Measurements from ENCODE around the gene KLK7.
"Not testable (repeated sequence)": the region's sequence is repeated elsewhere in the genome, so short reads cannot be mapped to it uniquely, and the experiment has no call there.

The KLK7 gene

DNA sequence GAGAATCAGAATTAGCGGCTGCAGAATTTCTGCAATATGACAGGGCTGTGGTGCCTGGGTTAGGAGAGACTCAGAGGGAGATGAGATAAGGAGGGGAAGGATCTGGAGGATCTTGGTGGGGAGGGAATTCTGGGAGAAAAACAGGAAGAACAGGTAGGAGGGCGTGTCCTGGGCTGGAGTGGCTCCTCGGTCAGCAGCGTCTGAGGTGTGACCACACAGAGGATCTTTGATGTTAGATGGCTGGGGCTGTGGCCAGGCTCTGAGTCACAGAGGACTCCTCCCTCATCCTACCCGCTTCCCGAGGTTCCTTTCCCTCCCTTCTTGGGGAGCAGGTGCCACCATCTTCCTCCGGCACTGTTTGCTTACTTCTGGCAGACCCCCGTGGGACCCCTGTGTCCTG lies 8.0 kb downstream of the KLK7 start:
- DNase-seq (ENCODE audit: low read depth) = no peak

DNA sequence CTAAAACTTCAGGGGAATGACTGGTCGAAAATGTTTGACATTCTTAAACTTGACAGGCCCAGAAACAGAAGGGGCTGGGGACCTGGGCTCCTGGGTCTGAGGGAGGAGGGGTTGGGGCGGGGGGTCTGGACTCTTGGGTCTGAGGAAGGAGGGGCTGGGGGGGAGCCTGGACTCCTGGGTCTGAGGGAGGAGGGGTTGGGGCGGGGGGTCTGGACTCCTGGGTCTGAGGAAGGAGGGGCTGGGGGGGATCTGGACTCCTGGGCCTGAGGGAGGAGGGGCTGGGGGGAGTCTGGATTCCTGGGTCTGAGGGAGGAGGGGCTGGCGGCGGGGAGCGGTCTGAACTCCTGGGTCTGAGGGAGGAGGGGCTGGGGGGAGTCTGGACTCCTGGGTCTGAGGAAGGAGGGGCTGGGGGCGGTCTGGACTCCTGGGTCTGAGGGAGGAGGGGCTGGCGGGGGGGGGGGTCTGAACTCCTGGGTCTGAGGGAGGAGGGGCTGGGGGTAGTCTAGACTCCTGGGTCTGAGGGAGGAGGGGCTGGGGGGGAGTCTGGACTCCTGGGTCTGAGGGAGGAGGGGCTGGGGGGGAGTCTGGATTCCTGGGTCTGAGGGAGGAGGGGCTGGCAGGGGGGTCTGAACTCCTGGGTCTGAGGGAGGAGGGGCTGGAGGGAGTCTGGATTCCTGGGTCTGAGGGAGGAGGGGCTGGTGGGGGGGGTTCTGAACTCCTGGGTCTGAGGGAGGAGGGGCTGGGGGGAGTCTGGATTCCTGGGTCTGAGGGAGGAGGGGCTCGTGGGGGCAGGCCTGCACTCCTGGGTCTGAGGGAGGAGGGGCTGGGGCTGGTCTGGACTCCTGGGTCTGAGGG lies 8.8 kb downstream of the KLK7 start:
- no peak for DNase-seq (ENCODE audit: low read depth)

DNA sequence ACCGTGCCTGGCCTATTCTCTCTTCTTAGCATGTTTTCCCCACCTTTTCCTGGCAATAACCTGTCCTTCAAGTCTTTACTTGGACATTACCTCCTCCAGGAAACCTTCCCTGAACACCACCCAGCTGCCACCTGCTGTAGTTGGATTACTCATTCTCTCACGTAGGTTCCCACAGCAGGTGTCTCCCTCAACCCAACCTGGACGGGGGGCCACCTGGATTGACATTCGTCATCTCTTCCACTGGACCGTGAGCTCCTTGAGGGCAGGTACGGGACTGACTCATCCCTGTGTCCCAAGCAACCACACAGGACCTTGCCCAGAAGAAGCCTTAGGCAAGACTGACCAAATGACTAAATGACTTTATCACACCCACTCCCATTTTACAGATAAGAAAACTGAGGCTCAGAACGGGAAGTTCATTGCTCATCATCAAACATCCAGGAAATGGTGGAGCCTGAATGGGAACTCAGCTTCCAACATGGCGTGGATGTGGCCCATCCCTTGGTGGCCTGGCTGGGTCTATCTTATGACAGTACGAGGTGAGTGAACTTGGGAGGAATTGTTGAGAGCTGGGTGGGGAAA lies 10.8 kb downstream of the KLK7 start:
- DNase-seq (ENCODE audit: low read depth) = no peak

DNA sequence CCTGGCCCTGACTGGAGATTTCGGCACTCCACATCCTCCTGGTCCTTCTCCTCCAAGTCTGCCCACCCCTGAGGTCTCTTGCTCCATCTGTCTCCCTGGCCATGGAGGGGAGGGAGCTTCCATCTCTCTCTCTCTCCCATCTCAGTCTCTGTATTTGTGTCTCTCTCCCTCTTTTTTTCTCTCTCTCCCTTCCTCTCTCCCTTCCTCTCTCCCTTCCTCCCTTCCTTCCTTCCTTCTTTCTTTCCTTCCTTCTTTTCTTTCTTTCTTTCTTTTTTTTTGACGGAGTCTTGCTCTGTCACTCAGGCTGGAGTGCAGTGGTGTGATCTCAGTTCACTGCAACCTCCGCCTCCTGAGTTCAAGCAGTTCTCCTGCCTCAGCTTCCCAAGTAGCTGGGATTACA lies 13.9 kb downstream of the KLK7 start:
- DNase-seq (ENCODE audit: low read depth) = not testable (repeated sequence)

DNA sequence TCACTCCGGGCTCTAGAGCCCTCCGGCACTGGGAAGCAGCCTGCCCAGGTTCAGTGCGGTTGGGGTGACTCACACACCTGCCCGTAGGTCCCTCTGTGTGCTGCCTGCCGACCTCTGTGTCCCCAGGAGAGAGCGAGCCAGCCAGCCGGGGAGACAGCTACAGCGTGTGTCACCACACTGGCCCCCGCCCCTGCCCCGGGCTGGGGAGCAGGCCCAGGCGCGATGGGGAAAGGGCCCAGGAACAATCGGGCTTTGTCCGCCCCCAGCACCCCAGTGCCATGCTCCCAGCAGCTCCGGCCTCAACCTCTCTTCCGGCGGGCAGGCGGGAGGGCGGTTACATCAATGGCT lies 14.3 kb downstream of the KLK7 start, which contains the start of gene KLK6:
TSS of gene KLK6 (minus strand) at position 179 of the 348 bp plus-strand sequence. CDS start 1,487 bp downstream, outside the sequence.
- DNase-seq (ENCODE audit: low read depth) = no peak

DNA sequence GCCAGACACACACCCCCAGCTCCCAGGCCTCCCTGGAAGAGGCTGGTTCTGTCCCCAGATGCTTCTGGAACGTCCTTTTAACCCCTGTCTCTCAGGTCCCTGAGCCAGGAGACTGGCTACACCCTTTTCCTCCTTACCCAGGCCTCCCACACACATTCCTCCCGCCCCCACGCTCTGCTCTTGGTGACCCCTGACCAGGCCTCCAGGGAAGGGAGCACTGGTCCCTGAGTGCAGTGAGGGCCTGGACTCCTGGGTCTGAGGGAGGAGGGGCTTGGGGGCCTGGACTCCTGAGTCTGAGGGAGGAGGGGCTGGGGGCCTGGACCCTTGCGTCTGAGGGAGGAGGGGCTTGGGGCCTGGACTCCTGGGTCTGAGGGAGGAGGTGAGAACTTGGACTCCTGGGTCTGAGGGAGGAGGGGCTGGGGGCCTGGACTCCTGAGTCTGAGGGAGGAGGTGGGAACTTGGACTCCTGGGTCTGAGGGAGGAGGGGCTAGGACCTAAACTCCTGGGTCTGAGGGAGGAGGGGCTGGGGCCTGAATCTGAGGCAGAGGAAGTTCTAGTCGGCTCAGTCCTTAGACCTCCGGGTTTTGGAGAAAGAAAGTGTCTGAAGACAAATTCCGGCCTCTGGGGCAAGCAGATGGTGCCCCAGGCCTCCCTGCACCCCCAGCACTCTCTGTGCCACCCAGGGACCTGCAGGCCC lies 14.9 kb downstream of the KLK7 start:
- no peak for DNase-seq (ENCODE audit: low read depth)

DNA sequence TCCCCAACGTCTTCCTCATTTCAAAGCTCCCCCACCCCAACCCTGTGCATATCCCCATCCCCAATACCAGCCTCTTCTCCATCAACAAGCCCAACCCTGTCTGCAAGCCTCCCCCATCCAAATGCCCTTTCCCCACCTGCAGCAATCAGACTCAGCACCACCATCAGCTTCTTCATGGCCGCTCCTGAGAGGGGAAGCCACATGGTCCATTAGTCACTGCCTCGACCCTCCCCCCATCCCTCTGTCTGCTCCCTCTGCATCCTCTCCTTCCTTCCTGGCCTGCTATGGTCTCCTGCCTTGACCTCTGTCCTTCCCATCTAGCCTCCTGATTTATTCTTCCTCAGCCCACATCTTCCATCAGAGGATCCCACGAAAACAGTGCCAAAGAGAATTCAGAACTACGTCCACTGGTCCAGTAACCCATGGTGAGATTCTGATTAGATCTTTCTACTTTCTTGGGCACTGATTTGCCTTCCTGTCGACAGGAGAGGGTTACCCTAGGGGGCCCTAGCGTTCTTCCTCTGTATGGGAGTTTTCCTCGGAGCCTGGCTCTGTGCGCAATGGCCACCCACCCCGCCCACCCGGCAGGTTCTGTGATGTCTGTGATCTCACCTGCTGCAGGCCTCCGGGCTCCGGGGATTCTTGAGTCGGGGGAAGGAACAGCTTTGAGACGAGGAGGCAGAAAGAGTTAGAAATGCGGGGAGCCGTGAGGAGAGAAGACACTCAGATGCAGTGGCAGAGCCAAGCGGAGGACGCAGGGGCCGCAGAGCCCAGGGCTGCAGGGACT lies 15.6 kb downstream of the KLK7 start:
- DNase-seq (ENCODE audit: low read depth) = no peak

DNA sequence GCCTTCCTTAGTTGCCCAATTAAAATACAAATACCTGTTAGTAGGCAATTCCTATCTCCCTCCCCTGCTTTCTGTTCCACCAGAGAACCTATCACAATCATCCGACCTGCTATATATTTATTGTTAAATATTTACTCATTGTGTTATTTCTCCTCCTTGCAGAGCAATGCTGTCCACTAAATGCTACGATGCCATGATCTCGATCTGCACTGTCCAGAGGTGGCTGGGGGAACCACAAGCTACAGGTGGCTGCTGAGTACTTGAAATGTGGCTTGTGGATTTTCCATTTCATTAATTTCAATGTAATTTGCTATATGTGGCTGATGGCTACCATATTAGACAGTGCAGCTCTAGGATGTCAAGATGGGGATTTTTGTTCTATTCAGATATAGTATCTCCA lies 19.5 kb downstream of the KLK7 start:
- DNase-seq (ENCODE audit: low read depth) = no peak

DNA sequence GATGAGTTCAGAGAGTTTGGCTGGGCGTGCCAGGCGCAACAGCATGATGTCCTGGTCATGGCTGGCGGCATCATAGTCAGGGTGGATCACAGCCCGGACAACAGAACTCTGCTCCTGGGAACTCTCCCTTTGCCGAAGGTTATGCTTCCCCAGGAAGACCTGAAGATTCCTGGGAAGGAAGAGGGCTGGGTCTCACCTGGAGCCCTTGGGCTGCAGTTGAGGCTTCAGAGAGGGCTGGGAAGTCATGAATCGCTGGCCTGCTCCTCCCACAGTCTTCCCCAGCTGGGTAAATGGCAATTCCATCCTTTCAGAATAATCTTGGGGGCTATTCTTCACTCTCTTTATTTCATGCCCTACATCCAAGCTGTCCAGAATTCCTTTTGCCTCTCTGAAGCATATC lies 20.3 kb downstream of the KLK7 start:
- DNase-seq (ENCODE audit: low read depth) = no peak

DNA sequence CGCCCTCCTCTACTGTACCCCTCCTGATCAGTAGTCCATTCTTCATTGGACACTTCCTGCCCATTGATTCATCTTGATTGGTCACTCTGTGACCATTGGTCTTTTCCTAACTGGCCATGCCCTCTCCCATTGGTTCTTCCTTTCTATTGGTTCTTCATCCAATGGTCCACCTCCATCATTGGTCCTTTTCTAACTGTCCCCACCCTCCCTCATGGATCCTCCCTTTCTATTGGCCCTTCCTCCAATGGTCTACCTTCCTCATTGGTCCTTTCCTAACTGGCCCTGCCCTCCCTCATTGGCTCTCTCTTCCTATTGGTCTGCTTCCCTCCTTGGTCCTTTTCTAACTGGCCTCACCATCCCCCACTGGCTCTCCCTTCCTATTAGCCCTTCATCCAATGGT lies 21.5 kb downstream of the KLK7 start:
- DNase-seq (ENCODE audit: low read depth) = no peak

DNA sequence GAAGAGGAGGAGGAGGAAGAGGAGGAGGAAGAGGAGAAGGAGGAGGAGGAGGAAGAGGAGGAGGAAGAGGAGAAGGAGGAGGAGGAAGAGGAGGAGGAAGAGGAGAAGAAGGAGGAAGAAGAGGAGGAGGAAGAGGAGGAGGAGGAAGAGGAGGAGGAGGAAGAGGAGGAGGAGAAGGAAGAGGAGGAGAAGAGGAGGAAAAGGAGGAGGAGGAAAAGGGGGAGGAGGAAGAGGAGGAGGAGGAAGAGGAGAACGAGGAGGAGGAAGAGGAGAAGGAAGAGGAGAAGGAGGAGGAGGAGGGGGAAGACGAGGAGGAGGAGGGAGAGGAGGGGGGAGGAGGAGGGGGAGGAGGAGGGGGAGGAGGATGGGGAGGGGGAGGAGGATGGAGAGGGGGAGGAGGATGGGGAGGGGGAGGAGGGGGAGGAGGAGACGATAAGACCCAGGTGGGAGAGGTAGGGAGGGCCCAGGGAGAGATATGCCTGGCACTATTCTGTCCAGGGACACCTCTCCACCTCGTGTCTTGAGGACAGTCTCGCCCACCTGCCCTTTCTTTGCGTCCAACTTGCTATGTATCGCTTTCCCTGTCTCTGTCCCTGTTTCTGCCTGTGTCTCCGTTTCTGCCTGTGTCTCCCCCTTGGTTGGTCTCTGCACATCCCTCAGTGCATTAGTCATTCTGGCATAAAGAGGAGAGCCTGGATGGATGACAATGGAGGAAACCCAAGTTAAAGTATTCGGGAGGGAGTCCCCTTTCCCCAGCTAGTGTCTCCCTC lies 23.8 kb downstream of the KLK7 start:
- DNase-seq (ENCODE audit: low read depth) = no peak

DNA sequence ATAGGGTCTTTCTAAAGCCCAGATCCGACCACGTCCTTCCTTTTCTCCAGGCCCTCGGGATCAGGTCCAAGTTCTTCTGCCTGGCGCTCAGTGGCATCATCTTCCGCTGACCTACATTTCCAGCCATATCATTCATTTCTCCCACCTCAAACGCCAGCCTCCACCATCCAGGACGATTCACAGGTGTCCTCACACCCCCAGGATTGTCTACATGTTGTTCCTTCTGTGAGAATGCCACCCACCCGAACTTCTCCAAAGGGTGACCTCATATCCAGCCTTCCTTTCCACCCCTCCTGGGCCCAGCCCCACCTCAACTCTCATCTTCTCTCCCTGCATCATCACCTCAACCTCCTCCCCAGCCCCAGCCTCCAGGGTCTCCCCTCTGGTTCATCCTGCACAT lies 26.1 kb downstream of the KLK7 start:
- DNase-seq (ENCODE audit: low read depth) = no peak

DNA sequence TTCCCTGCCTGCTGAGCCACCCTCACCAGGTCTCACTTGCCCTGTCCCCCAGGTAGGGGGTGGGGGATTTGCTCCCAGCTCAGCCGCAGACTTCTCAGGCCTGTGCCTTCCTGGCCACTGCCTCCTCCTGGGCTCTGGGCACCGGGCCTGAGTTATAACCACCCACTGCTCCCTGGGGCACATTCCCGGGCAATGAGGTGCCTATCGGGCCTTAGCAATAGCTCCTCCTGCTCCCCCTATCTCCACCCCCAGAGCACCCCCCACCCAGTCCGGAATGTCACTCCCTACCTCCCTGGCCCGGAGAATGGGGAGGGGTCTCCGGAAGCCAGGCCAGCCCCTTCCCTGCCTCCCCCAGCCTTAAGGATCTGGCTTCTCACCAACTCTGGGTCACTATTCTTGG lies 30.8 kb downstream of the KLK7 start, which contains the start of gene KLK5:
TSS of gene KLK5 (minus strand) at position 129 of the 400 bp plus-strand sequence. CDS start 381 bp downstream, outside the sequence.
- DNase-seq (ENCODE audit: low read depth) = no peak

DNA sequence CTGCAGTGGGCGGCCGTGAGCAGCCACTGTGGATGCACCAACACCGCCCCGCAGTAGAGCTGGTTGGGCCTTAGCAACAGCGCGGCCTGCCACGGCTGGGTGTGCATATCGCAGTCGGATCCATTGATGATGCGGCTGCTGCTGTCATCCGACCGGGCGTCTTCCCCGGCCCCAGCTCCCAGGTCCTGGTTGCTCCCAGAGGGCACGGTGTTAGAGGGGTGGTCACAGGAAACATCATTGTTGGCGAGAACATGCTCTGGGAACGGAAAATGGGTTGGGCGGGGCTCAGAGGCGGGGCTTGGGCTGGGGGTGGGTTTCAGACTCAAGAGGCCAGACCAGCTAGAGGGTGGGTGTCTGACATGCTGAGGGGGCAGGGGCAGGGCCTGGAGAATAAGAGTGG lies 33.9 kb downstream of the KLK7 start:
- DNase-seq (ENCODE audit: low read depth) = no peak

DNA sequence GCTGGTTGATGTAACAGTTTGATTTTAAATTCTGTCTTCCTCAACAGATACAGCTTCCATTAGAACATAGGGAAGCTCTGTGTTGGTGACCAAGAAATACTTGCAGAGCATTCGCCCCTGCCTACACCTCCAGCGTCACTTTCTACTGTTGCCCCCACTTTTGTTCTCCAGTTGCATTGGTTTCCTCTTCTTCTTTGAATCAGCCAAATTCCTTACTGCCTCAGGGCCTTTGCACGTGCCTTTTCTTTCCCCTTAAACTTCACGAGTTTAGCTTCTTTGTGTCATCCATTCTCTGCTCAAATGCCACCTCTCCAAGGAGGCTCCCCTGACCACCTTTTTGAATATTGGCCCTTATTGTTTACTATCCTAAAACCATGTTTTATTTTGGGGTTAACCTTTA lies 36.6 kb downstream of the KLK7 start:
- DNase-seq (ENCODE audit: low read depth) = no peak

DNA sequence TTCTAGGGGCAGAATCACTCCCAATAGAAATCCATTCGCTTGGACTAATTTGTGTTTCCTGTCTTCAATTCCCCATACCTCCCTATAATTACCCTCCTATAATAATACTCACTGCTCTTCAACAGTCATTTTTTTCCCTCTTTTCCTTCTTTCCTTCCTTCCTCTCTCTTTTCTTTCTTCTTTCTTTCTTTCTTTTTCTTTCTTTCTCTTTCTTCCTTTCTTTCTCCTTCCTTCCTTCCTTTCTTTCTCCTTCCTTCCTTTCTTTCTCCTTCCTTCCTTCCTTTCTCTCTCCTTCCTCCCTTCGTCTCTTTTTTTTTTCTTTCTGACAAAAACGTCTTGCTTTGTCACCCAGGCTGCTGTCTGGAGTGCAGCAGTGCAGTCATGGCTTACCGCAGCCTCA lies 38.9 kb downstream of the KLK7 start:
- no peak for DNase-seq (ENCODE audit: low read depth)

DNA sequence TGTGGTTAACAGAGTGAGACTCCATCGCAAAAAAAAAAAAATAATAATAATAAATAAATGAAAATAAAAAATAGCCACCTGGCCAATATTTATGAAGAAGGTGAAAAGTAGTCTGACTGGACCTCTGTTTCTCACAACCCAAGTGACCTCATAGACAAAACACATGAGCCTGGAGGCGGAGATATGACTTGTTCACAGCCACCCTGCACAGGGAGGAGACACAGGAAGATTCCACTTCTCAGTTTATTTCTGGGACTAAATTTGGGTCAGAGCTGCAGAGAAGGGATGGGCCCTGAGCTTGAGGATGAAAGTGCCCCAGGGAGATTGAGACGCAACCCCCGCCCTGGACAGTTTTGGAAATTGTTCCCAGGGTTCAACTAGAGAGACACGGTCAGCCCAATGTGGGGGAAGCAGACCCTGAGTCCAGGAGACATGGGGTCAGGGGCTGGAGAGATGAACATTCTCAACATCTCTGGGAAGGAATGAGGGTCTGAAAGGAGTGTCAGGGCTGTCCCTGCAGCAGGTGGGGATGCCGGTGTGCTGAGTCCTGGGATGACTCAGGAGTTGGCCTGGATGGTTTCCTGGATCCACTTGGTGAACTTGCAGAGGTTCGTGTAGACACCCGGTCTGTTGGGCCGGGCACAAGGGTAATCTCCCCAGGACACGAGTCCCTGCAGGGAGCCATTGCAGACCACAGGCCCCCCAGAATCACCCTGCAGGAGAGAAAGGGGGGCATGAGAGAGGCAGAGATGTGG lies 40.5 kb downstream of the KLK7 start:
- no peak for DNase-seq (ENCODE audit: low read depth)

DNA sequence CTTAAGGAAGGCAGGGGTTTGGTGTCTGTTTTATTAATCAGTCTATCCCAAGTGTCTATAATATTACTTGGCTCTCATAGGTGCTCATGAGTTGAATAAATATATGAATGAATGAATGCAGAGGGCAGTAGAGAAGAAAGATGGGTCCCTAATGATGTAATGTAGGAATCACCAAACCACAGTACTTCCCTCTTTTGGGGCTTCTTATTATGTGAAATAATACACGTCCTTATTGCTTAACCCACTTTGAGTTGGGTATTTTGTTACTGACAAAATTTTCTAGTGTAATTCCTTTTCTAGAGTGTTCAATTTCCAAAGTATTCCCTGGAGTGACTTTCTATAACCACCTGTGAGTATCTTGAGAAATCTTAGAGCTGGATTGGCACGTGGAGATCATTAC lies 44.1 kb downstream of the KLK7 start:
- no peak for DNase-seq (ENCODE audit: low read depth)

DNA sequence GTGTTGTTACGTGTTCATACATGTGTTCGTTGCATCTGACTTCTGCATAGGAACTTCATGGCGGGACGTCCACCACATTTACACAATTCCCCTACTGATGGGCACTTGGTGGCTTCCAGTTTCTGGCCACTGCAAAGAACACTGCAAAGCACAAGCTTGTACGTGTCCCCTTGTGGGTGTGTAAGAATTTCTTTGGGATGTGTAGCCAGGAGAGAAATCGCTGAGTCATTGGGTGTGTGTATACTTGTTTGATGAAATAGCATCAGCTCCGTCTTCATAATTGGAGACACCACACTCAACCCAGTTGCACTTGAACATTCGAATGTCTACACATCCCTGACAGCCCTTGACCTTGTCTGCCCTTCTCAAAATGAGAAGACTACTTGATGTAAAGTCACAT lies 50.1 kb downstream of the KLK7 start:
- no peak for DNase-seq (ENCODE audit: low read depth)

DNA sequence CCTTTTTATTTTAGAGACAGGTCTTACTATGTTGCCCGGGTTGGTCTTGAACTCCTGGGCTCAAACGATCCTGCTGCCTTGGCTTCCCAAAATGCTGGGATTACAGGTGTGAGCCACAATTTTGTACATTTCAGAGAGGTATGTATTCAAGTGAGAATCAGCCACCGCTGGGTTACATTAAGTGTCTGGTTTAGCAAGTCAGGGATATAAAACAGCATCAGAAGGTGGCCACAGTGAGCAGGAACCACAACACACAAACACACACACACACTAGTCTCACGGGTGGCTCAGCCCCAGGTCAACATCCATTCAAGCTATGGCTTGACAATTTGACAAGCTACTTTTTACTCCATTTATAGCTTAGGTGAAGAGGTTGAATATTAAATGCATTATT lies 51.0 kb downstream of the KLK7 start:
- DNase-seq (ENCODE audit: low read depth) = no peak
